Measurements from ENCODE around the gene FGF14.

Gene FGF14

GRCh38 chr13:101915755-101916107, 486.1 kb downstream of the FGF14 start:
- no peak overlapping the region for H3K4me3 ChIP-seq (ENCODE audit: low read length)
- H3K9me3 ChIP-seq (ENCODE audit: insufficient read depth, low read length): no peaks in the 10 kb centered on the region
- H4K20me1 ChIP-seq (ENCODE audit: insufficient read depth, low read length): no peaks in the 10 kb centered on the region
- TF ChIP-seq CTCF (IDR thresholded peaks at IDR 0.05; ENCODE audit: low read depth, low read length) (no peak), EZH2phosphoT487 (IDR thresholded peaks at IDR 0.05; ENCODE audit: low read depth) (no peak)
- no peaks in the 10 kb centered on the region for H3K4me1 ChIP-seq (ENCODE audit: low read length)
- 0 out of 2 replicates have a peak, but pooled peaks cover 6% of the 10 kb centered on the region for H3K27me3 ChIP-seq (ENCODE audit: low read depth, low read length)
- H3K27ac ChIP-seq (ENCODE audit: low read length): no peak overlapping the region
- no peak overlapping the region for H2AFZ ChIP-seq (ENCODE audit: low read depth, low read length)
- no peaks in the 10 kb centered on the region for H3K79me2 ChIP-seq (ENCODE audit: low read length)
- no peak overlapping the region for H3K4me2 ChIP-seq (ENCODE audit: low read length)
- no peak overlapping the region for H3K9ac ChIP-seq (ENCODE audit: low read length)
- no peaks in the 10 kb centered on the region for H3K36me3 ChIP-seq (replicated peaks; ENCODE audit: low read depth, low read length)

- Histone ChIP-seq H3K4me2 (ENCODE audit: low read length) (no peak overlapping the region), H3K36me3 (replicated peaks; ENCODE audit: low read depth, low read length) (no peaks in the 10 kb centered on the region), H3K79me2 (ENCODE audit: low read length) (no peaks in the 10 kb centered on the region), H3K27ac (ENCODE audit: low read length) (no peak overlapping the region), H3K9me3 (ENCODE audit: insufficient read depth, low read length) (no peaks in the 10 kb centered on the region), H3K4me3 (ENCODE audit: low read length) (no peak overlapping the region), H3K27me3 (ENCODE audit: low read depth, low read length) (0 out of 2 replicates have a peak, but pooled peaks cover 3% of the 10 kb centered on the region), H3K4me1 (ENCODE audit: low read length) (no peaks in the 10 kb centered on the region), H2AFZ (ENCODE audit: low read depth, low read length) (no peak overlapping the region), H3K9ac (ENCODE audit: low read length) (no peak overlapping the region), H4K20me1 (ENCODE audit: insufficient read depth, low read length) (no peaks in the 10 kb centered on the region)
- TF ChIP-seq CTCF (IDR thresholded peaks at IDR 0.05; ENCODE audit: low read depth, low read length) (no peak), EZH2phosphoT487 (IDR thresholded peaks at IDR 0.05; ENCODE audit: low read depth) (no peak)
These were observed 486.5 kb downstream of the FGF14 start for GRCh38 chr13:101915331-101915730.

GRCh38 chr13:101911752-101912151, 490.1 kb downstream of the FGF14 start:
- H3K9me3 ChIP-seq (ENCODE audit: insufficient read depth, low read length): no peaks in the 10 kb centered on the region
- TF ChIP-seq CTCF (IDR thresholded peaks at IDR 0.05; ENCODE audit: low read depth, low read length): no peak
- no peak for TF ChIP-seq EZH2phosphoT487 (IDR thresholded peaks at IDR 0.05; ENCODE audit: low read depth)

GRCh38 chr13:101903890-101904289, 498.0 kb downstream of the FGF14 start:
- H3K9me3 ChIP-seq (ENCODE audit: insufficient read depth, low read length): no peaks in the 10 kb centered on the region
- H3K27me3 ChIP-seq (ENCODE audit: low read depth, low read length): no peaks in the 10 kb centered on the region
- peaks cover 9% of the 10 kb centered on the region for H3K4me1 ChIP-seq (ENCODE audit: low read length)
- H3K27ac ChIP-seq (ENCODE audit: low read length): no peak overlapping the region
- no peak overlapping the region for H2AFZ ChIP-seq (ENCODE audit: low read depth, low read length)
- no peaks in the 10 kb centered on the region for H4K20me1 ChIP-seq (ENCODE audit: insufficient read depth, low read length)
- no peak overlapping the region for H3K4me2 ChIP-seq (ENCODE audit: low read length)
- H3K4me3 ChIP-seq (ENCODE audit: low read length): no peak overlapping the region
- H3K36me3 ChIP-seq (replicated peaks; ENCODE audit: low read depth, low read length): no peaks in the 10 kb centered on the region
- H3K79me2 ChIP-seq (ENCODE audit: low read length): no peaks in the 10 kb centered on the region
- no peak overlapping the region for H3K9ac ChIP-seq (ENCODE audit: low read length)
- TF ChIP-seq EZH2phosphoT487 (IDR thresholded peaks at IDR 0.05; ENCODE audit: low read depth) (no peak), CTCF (IDR thresholded peaks at IDR 0.05; ENCODE audit: low read depth, low read length) (no peak)

More at GRCh38 chr13:101911752-101912151, 490.1 kb downstream of the FGF14 start:
- no peak overlapping the region for H3K9ac ChIP-seq (ENCODE audit: low read length)
- H2AFZ ChIP-seq (ENCODE audit: low read depth, low read length): no peak overlapping the region
- H3K27me3 ChIP-seq (ENCODE audit: low read depth, low read length): no peaks in the 10 kb centered on the region
- no peaks in the 10 kb centered on the region for H3K4me1 ChIP-seq (ENCODE audit: low read length)
- H4K20me1 ChIP-seq (ENCODE audit: insufficient read depth, low read length): no peaks in the 10 kb centered on the region
- no peak overlapping the region for H3K4me3 ChIP-seq (ENCODE audit: low read length)
- H3K79me2 ChIP-seq (ENCODE audit: low read length): no peaks in the 10 kb centered on the region
- H3K27ac ChIP-seq (ENCODE audit: low read length): no peak overlapping the region
- H3K36me3 ChIP-seq (replicated peaks; ENCODE audit: low read depth, low read length): no peaks in the 10 kb centered on the region
- H3K4me2 ChIP-seq (ENCODE audit: low read length): no peak overlapping the region
